ENCODE measurements around the gene GRIA1.

GRIA1 gene

GRCh38 chr5:153490118-153491037 lies at the start of gene GRIA1:
GRIA1 (plus strand) TSS chr5:153490670.
- peak; percentile 68 for DNase-seq

GRCh38 chr5:153445875-153446579 lies 44.4 kb upstream of the GRIA1 start:
- no peak for DNase-seq

- DNase-seq, result no peak
Observed at GRCh38 chr5:153447534-153447933, 42.9 kb upstream of the GRIA1 start.

GRCh38 chr5:153456354-153456753 lies 34.1 kb upstream of the GRIA1 start:
- no peak for DNase-seq

GRCh38 chr5:153456993-153457392 lies 33.5 kb upstream of the GRIA1 start:
- no peak for DNase-seq

GRCh38 chr5:153458268-153458667 lies 32.2 kb upstream of the GRIA1 start:
- DNase-seq, result no peak

GRCh38 chr5:153459051-153459743 lies 31.3 kb upstream of the GRIA1 start:
- no peak for DNase-seq

- DNase-seq, result no peak
Observed at GRCh38 chr5:153460421-153460820, 30.0 kb upstream of the GRIA1 start.

GRCh38 chr5:153461341-153461740 lies 29.1 kb upstream of the GRIA1 start:
- no peak for DNase-seq

GRCh38 chr5:153463806-153464205 lies 26.7 kb upstream of the GRIA1 start:
- no peak for DNase-seq

GRCh38 chr5:153467546-153467945 lies 22.9 kb upstream of the GRIA1 start:
- no peak for DNase-seq

GRCh38 chr5:153469423-153469822 lies 21.0 kb upstream of the GRIA1 start:
- no peak for DNase-seq

- no peak for DNase-seq
Observed at GRCh38 chr5:153470736-153471135, 19.7 kb upstream of the GRIA1 start.

- DNase-seq, result peak; percentile 63
Observed at GRCh38 chr5:153476767-153477166, 13.7 kb upstream of the GRIA1 start.

GRCh38 chr5:153480401-153480800 lies 10.1 kb upstream of the GRIA1 start:
- no peak for DNase-seq

- no peak for DNase-seq
Observed at GRCh38 chr5:153483482-153483881, 7.0 kb upstream of the GRIA1 start.

GRCh38 chr5:153485641-153486040 lies 4.8 kb upstream of the GRIA1 start:
- no peak for DNase-seq

- no peak for DNase-seq
Observed at GRCh38 chr5:153486771-153487170, 3.7 kb upstream of the GRIA1 start.

- DNase-seq, result no peak
Observed at GRCh38 chr5:153489611-153490010, 859 bp upstream of the GRIA1 start.

GRCh38 chr5:153491038-153491744 lies 721 bp downstream of the GRIA1 start:
- no peak for DNase-seq

GRCh38 chr5:153491856-153492255 lies 1.4 kb downstream of the GRIA1 start:
- no peak for DNase-seq

GRCh38 chr5:153496835-153497234 lies 6.4 kb downstream of the GRIA1 start:
- DNase-seq, result no peak

GRCh38 chr5:153498516-153498915 lies 8.0 kb downstream of the GRIA1 start:
- DNase-seq, result no peak

Data from islet precursor cell (in vitro differentiated cells).